ENCODE data around the gene EBP. TPM values are rescaled to one million over a fixed set of nuclear protein-coding genes. Genes with fewer than 3 reads are reported as not detected.

EBP gene
- total and polyA plus RNA-seq, 2 experiments from 2014 or later = 128 to 176 TPM

GRCh38 chrX:48474127-48474526, 47.5 kb upstream of the EBP start:
- peaks cover 16% of the 10 kb centered on the region for H3K79me2 ChIP-seq (replicated peaks; ENCODE audit: insufficient read depth)
- H3K4me3 ChIP-seq = no peak overlapping the region
- H3F3A ChIP-seq (replicated peaks; ENCODE audit: low read depth) = no peaks in the 10 kb centered on the region
- peaks cover 1% of the 10 kb centered on the region; the same call in 2 of the 3 replicates for H3K36me3 Mint-ChIP-seq (ENCODE audit: low read depth)
- H3K4me3 Mint-ChIP-seq = peak overlapping the region; percentile 56
- H3K4me1 ChIP-seq (ENCODE audit: insufficient read depth) = peaks cover 4% of the 10 kb centered on the region; the same call in 1 of the 2 replicates
- ATAC-seq (peak; percentile 5), DNase-seq (ENCODE audit: low spot score) (peak; percentile 44)
- H3K27ac Mint-ChIP-seq = peak overlapping the region; percentile 95
- no peaks in the 10 kb centered on the region for H3K36me3 ChIP-seq (ENCODE audit: insufficient read depth)
- no peaks in the 10 kb centered on the region for H4K20me1 ChIP-seq (replicated peaks; ENCODE audit: insufficient read depth)
- H2AFZ ChIP-seq = no peak overlapping the region
- H3K27ac ChIP-seq (ENCODE audit: low read depth) = peak overlapping the region; percentile 85
- H3K4me2 ChIP-seq = no peak overlapping the region
- no peaks in the 10 kb centered on the region; the same call in none of the 3 replicates for H3K9me3 Mint-ChIP-seq
- H3K4me1 Mint-ChIP-seq = peaks cover 48% of the 10 kb centered on the region
- TF ChIP-seq POLR2AphosphoS5 (IDR thresholded peaks at IDR 0.05; ENCODE audit: low read depth) = no peak
- TF ChIP-seq CTCF (conservative IDR thresholded peaks at IDR 0.05; ENCODE audit: low read depth in 2 of 2) = peak; percentile 27 to 43
- H3K9me2 ChIP-seq (ENCODE audit: insufficient read depth) = no peaks in the 10 kb centered on the region
- peaks cover 11% of the 10 kb centered on the region for H3K27me3 Mint-ChIP-seq (ENCODE audit: insufficient read depth, low read depth, poor library complexity)
- H3K27me3 ChIP-seq (ENCODE audit: insufficient read depth) = no peaks in the 10 kb centered on the region

GRCh38 chrX:48474581-48474980, 47.0 kb upstream of the EBP start:
- no peaks in the 10 kb centered on the region for H3K36me3 ChIP-seq (ENCODE audit: insufficient read depth)
- 0 out of 2 replicates have a peak overlapping the region, but pooled peaks have one; percentile 85 for H3K4me2 ChIP-seq
- Mint-ChIP-seq H3K27me3 (ENCODE audit: insufficient read depth, low read depth, poor library complexity) (peaks cover 11% of the 10 kb centered on the region), H3K36me3 (ENCODE audit: low read depth) (peaks cover 5% of the 10 kb centered on the region; the same call in 2 of the 3 replicates), H3K4me3 (peak overlapping the region; percentile 89; the same call in 2 of the 3 replicates), H3K4me1 (peaks cover 45% of the 10 kb centered on the region), H3K9me3 (no peaks in the 10 kb centered on the region; the same call in none of the 3 replicates), H3K27ac (no peak overlapping the region)
- no peaks in the 10 kb centered on the region for H4K20me1 ChIP-seq (replicated peaks; ENCODE audit: insufficient read depth)
- H3K27me3 ChIP-seq (ENCODE audit: insufficient read depth) = no peaks in the 10 kb centered on the region
- DNase-seq (ENCODE audit: low spot score) (no peak), ATAC-seq (no peak)
- no peak overlapping the region for H2AFZ ChIP-seq
- no peak overlapping the region for H3K4me3 ChIP-seq
- H3K27ac ChIP-seq (ENCODE audit: low read depth) = no peak overlapping the region
- no peak for TF ChIP-seq POLR2AphosphoS5 (IDR thresholded peaks at IDR 0.05; ENCODE audit: low read depth)
- TF ChIP-seq ETS1 (IDR thresholded peaks at IDR 0.05) = no peak
- H3F3A ChIP-seq (replicated peaks; ENCODE audit: low read depth) = no peaks in the 10 kb centered on the region
- H3K4me1 ChIP-seq (ENCODE audit: insufficient read depth) = peaks cover 4% of the 10 kb centered on the region; the same call in 1 of the 2 replicates
- no peaks in the 10 kb centered on the region for H3K9me2 ChIP-seq (ENCODE audit: insufficient read depth)
- H3K79me2 ChIP-seq (replicated peaks; ENCODE audit: insufficient read depth) = peaks cover 16% of the 10 kb centered on the region

- Mint-ChIP-seq H3K36me3 (ENCODE audit: low read depth) (peaks cover 7% of the 10 kb centered on the region; the same call in 2 of the 3 replicates), H3K4me3 (peak overlapping the region; percentile 89), H3K27ac (no peak overlapping the region; the same call in 1 of the 2 replicates), H3K9me3 (no peaks in the 10 kb centered on the region; the same call in 1 of the 3 replicates), H3K27me3 (ENCODE audit: insufficient read depth, low read depth, poor library complexity) (peaks cover 6% of the 10 kb centered on the region), H3K4me1 (peaks cover 41% of the 10 kb centered on the region)
- no peaks in the 10 kb centered on the region for H4K20me1 ChIP-seq (replicated peaks; ENCODE audit: insufficient read depth)
- ATAC-seq = no peak
- H3K79me2 ChIP-seq (replicated peaks; ENCODE audit: insufficient read depth) = peaks cover 16% of the 10 kb centered on the region
- peak overlapping the region; percentile 73 for H3K4me3 ChIP-seq
- H3K36me3 ChIP-seq (ENCODE audit: insufficient read depth) = no peaks in the 10 kb centered on the region
- no peak overlapping the region for H3K27ac ChIP-seq (ENCODE audit: low read depth)
- H3K4me1 ChIP-seq (ENCODE audit: insufficient read depth) = peaks cover 4% of the 10 kb centered on the region; the same call in 1 of the 2 replicates
- no peaks in the 10 kb centered on the region for H3K9me2 ChIP-seq (ENCODE audit: insufficient read depth)
- peak overlapping the region; percentile 80; the same call in 1 of the 2 replicates for H2AFZ ChIP-seq
- H3F3A ChIP-seq (replicated peaks; ENCODE audit: low read depth) = no peaks in the 10 kb centered on the region
- no peak for DNase-seq (ENCODE audit: low spot score)
- H3K27me3 ChIP-seq (ENCODE audit: insufficient read depth) = no peaks in the 10 kb centered on the region
- H3K4me2 ChIP-seq = peak overlapping the region; percentile 85
- TF ChIP-seq ZNF114 (CRISPR knock-in tag; IDR thresholded peaks at IDR 0.05) (no peak), EZH2phosphoT487 (IDR thresholded peaks at IDR 0.05; ENCODE audit: unreplicated experiment) (no peak), POLR2AphosphoS5 (IDR thresholded peaks at IDR 0.05; ENCODE audit: low read depth) (no peak), REST (IDR thresholded peaks at IDR 0.05; ENCODE audit: unreplicated experiment) (no peak), EZH2 (IDR thresholded peaks at IDR 0.05; ENCODE audit: low read depth, unreplicated experiment) (no peak), CTCF (conservative IDR thresholded peaks at IDR 0.05; ENCODE audit: low read depth in 2 of 2) (no peak), STAT1 (IDR thresholded peaks at IDR 0.05; ENCODE audit: unreplicated experiment) (no peak), JUNB (IDR thresholded peaks at IDR 0.05; ENCODE audit: unreplicated experiment) (no peak), ZNF331 (CRISPR knock-in tag; IDR thresholded peaks at IDR 0.05; ENCODE audit: low read depth) (no peak)
Observed at GRCh38 chrX:48475296-48475695, 46.3 kb upstream of the EBP start.

Data from GM23338 (cell line).